H1 (cell line): ENCODE measurements around the gene DEPP1. TPM values are rescaled to one million over a fixed set of nuclear protein-coding genes. Genes with fewer than 3 reads are reported as not detected.

Source experiments
- CTCF ChIA-PET: fragments of 300-600 bp; sonication (Branson Sonifier 250); formaldehyde crosslinking; loops from one replicate; lab custom pipeline; 2021; ENCODE audit not compliant: partially characterized antibody; lab: Charles Lee
- POLR2A ChIA-PET: fragments of 300-600 bp; sonication (Branson Sonifier 250); formaldehyde crosslinking; loops from one replicate; lab custom pipeline; 2021; ENCODE audit warnings: inconsistent platforms; ENCODE audit not compliant: partially characterized antibody; lab: Charles Lee
- DNase-seq, 2 experiments: peaks; one replicate each; pipeline versions ENCODE4 v3.0.0 to v3.0.0-alpha.2; 2010 to 2022; ENCODE audit warnings: low spot score in 2 of 2, low read depth in 1 of 2, mixed read lengths in 1 of 2
- FAIRE-seq: peaks from 2 replicates; lab custom pipeline; 2011; peaks lifted over from hg19 to GRCh38; lab: Jason Lieb, UNC
- H2AFZ ChIP-seq: 2 replicates; pipeline ENCODE4 v1.8.1; 2012; ENCODE audit warnings: low read length, inconsistent platforms
- H2AK5ac ChIP-seq: 2 replicates; pipeline ENCODE4 v1.6.1; 2013; ENCODE audit warnings: low read depth, low read length
- H2BK120ac ChIP-seq: replicated peaks from 2 replicates; pipeline ENCODE3; 2013; ENCODE audit warnings: low read depth, low read length, inconsistent platforms
- H2BK12ac ChIP-seq: 2 replicates; pipeline ENCODE4 v1.6.1; 2013; ENCODE audit warnings: low read depth, low read length
- H2BK15ac ChIP-seq: 2 replicates; pipeline ENCODE4 v1.6.1; 2013; ENCODE audit warnings: low read length
- H2BK20ac ChIP-seq: 2 replicates; pipeline ENCODE4 v1.6.1; 2013; ENCODE audit warnings: low read length
- H2BK5ac ChIP-seq: 2 replicates; pipeline ENCODE4 v1.6.1; 2013; ENCODE audit warnings: low read depth, low read length
- H3K14ac ChIP-seq: 2 replicates; pipeline ENCODE4 v1.6.1; 2013; ENCODE audit warnings: inconsistent platforms; ENCODE audit not compliant: insufficient read length
- H3K18ac ChIP-seq: 2 replicates; pipeline ENCODE4 v1.6.1; 2013; ENCODE audit warnings: low read length; ENCODE audit errors: extremely low read depth
- H3K23ac ChIP-seq: 2 replicates; pipeline ENCODE4 v1.6.1; 2013; ENCODE audit warnings: inconsistent platforms; ENCODE audit not compliant: insufficient read length
- H3K23me2 ChIP-seq: 2 replicates; pipeline ENCODE4 v1.6.1; 2013; ENCODE audit warnings: low read depth, low read length
- H3K27ac ChIP-seq: 2 replicates; pipeline ENCODE4 v1.6.1; 2011; ENCODE audit warnings: low read depth, low read length, inconsistent platforms
- H3K27me3 ChIP-seq, 4 experiments: replicated peaks in 1 of 4; 1 replicate in 1 of 4; 2 replicates in 3 of 4; pipeline versions ENCODE4 v1.6.1 to v1.8.1; 2011 to 2013; ENCODE audit warnings: low read length in 3 of 4, mild to moderate bottlenecking in 3 of 4, inconsistent platforms in 2 of 4, mixed read lengths in 2 of 4, moderate library complexity in 1 of 4; ENCODE audit not compliant: control insufficient read depth in 3 of 4, insufficient read depth in 3 of 4; ENCODE audit errors: extremely low read depth in 1 of 4
- H3K36me3 ChIP-seq, 4 experiments: 2 replicates each; pipeline versions ENCODE4 v1.6.1 to v1.8.1; 2011 to 2013; ENCODE audit warnings: mild to moderate bottlenecking in 4 of 4, low read length in 3 of 4, moderate library complexity in 2 of 4, control low read depth in 1 of 4, inconsistent platforms in 1 of 4; ENCODE audit not compliant: insufficient read depth in 4 of 4, control insufficient read depth in 2 of 4
- H3K4ac ChIP-seq: replicated peaks from 2 replicates; pipeline ENCODE3; 2013; ENCODE audit warnings: low read length, low read depth, mixed read lengths, inconsistent platforms; ENCODE audit not compliant: insufficient read length
- H3K4me1 ChIP-seq, 4 experiments: replicated peaks in 1 of 4; 1 replicate in 1 of 4; 2 replicates in 3 of 4; pipeline versions ENCODE4 v1.6.1 to v1.8.1; 2011 to 2013; ENCODE audit warnings: low read length in 3 of 4, inconsistent platforms in 2 of 4, mixed read lengths in 1 of 4; ENCODE audit not compliant: insufficient read depth in 4 of 4, control insufficient read depth in 3 of 4
- H3K4me2 ChIP-seq, 2 experiments: 2 replicates each; pipeline versions ENCODE4 v1.6.1 to v1.8.1; 2011 to 2013; ENCODE audit warnings: low read depth in 2 of 2, low read length in 2 of 2, control low read depth in 1 of 2, inconsistent platforms in 1 of 2, mild to moderate bottlenecking in 1 of 2; ENCODE audit not compliant: insufficient read depth in 1 of 2
- H3K4me3 ChIP-seq, 4 experiments: fragments of 200-600, 300-600 bp in 1 of 4; sonication (generic), shearing (Covaris generic), sonication (Bioruptor Twin) in 1 of 4; 2 replicates each; pipeline versions ENCODE4 v1.5.1 to v1.8.1; 2011 to 2016; ENCODE audit warnings: low read length in 4 of 4, low read depth in 3 of 4, control low read depth in 2 of 4, inconsistent platforms in 2 of 4, mild to moderate bottlenecking in 2 of 4, mixed read lengths in 1 of 4, moderate library complexity in 1 of 4; ENCODE audit not compliant: insufficient read depth in 2 of 4; ENCODE audit errors: extremely low read depth in 1 of 4
- H3K56ac ChIP-seq: replicated peaks from 2 replicates; pipeline ENCODE3; 2013; ENCODE audit warnings: low read depth, mild to moderate bottlenecking, mixed read lengths, low read length, inconsistent platforms; ENCODE audit not compliant: insufficient read length
- H3K79me1 ChIP-seq: 2 replicates; pipeline ENCODE4 v1.6.1; 2013; ENCODE audit warnings: low read depth, low read length, control low read depth
- H3K79me2 ChIP-seq, 2 experiments: 2 replicates each; pipeline versions ENCODE4 v1.6.1 to v1.8.1; 2012 to 2013; ENCODE audit warnings: low read length in 2 of 2, mild to moderate bottlenecking in 2 of 2, inconsistent platforms in 1 of 2; ENCODE audit not compliant: insufficient read depth in 2 of 2, control insufficient read depth in 1 of 2
- H3K9ac ChIP-seq, 4 experiments: replicated peaks in 1 of 4; 1 replicate in 1 of 4; 2 replicates in 3 of 4; pipeline versions ENCODE4 v1.6.1 to v1.8.1; 2011 to 2013; ENCODE audit warnings: low read depth in 3 of 4, low read length in 3 of 4, control low read depth in 2 of 4, mild to moderate bottlenecking in 2 of 4, moderate library complexity in 2 of 4, inconsistent platforms in 1 of 4; ENCODE audit errors: extremely low read depth in 1 of 4
- H3K9me3 ChIP-seq, 2 experiments: 2 replicates each; pipeline versions ENCODE4 v1.6.1 to v1.8.1; 2012 to 2013; ENCODE audit warnings: mild to moderate bottlenecking in 2 of 2, moderate library complexity in 2 of 2, control low read depth in 1 of 2, inconsistent platforms in 1 of 2, low read depth in 1 of 2, low read length in 1 of 2, mixed read lengths in 1 of 2; ENCODE audit not compliant: insufficient read depth in 2 of 2
- H4K20me1 ChIP-seq, 2 experiments: replicated peaks in 1 of 2; 2 replicates each; pipeline versions ENCODE3 to v1.8.1; 2011 to 2013; ENCODE audit warnings: inconsistent platforms in 2 of 2, low read length in 2 of 2, mild to moderate bottlenecking in 1 of 2; ENCODE audit not compliant: insufficient read depth in 2 of 2, control insufficient read depth in 1 of 2
- H4K5ac ChIP-seq: 2 replicates; pipeline ENCODE4 v1.6.1; 2013; ENCODE audit warnings: low read length, low read depth, mixed read lengths, inconsistent platforms; ENCODE audit not compliant: insufficient read length
- H4K8ac ChIP-seq: 2 replicates; pipeline ENCODE4 v1.8.0; 2013; ENCODE audit warnings: mild to moderate bottlenecking, moderate library complexity, low read length, inconsistent platforms; ENCODE audit not compliant: insufficient read depth; ENCODE audit errors: extremely low read depth
- H4K91ac ChIP-seq: replicated peaks from 2 replicates; pipeline ENCODE3; 2013; ENCODE audit warnings: low read length, mixed read lengths, inconsistent platforms; ENCODE audit not compliant: insufficient read length
- ASH2L ChIP-seq: fragments of 200-600, 300-600 bp; sonication (generic); IDR thresholded peaks from one replicate; pipeline ENCODE4 v1.7.1; 2017; ENCODE audit warnings: low read length
- BACH1 ChIP-seq: IDR thresholded peaks from 2 replicates; pipeline ENCODE4 v1.6.1; 2012; ENCODE audit warnings: low read length, improper control_type of control experiment
- CREB1 ChIP-seq: IDR thresholded peaks from 2 replicates; pipeline ENCODE4 v1.6.1; 2012; ENCODE audit warnings: inconsistent platforms
- GTF2F1 ChIP-seq: IDR thresholded peaks from 2 replicates; pipeline ENCODE4 v1.6.1; 2012; ENCODE audit warnings: low read depth, low read length, improper control_type of control experiment, borderline replicate concordance
- JUN ChIP-seq: IDR thresholded peaks from 2 replicates; pipeline ENCODE4 v1.6.1; 2011; ENCODE audit warnings: low read depth, mild to moderate bottlenecking, improper control_type of control experiment, low read length
- MAX ChIP-seq: IDR thresholded peaks from 2 replicates; pipeline ENCODE4 v1.6.1; 2012; ENCODE audit warnings: inconsistent platforms
- PHF8 ChIP-seq: fragments of 200-600 bp; sonication (generic); conservative IDR thresholded peaks from 2 replicates; pipeline ENCODE4 v1.7.1; 2012; ENCODE audit warnings: low read depth, mild to moderate bottlenecking, inconsistent platforms, low read length, moderate library complexity
- SIN3A ChIP-seq, 2 experiments: IDR thresholded peaks in 1 of 2; conservative IDR thresholded peaks in 1 of 2; 2 replicates each; pipeline ENCODE4 v1.6.1; 2011 to 2012; ENCODE audit warnings: low read length in 2 of 2, improper control_type of control experiment in 1 of 2, low read depth in 1 of 2, mild to moderate bottlenecking in 1 of 2
- SRF ChIP-seq: IDR thresholded peaks from 2 replicates; pipeline ENCODE4 v1.6.1; 2011; ENCODE audit warnings: mild to moderate bottlenecking, low read depth, low read length, moderate library complexity
- TBP ChIP-seq: IDR thresholded peaks from 2 replicates; pipeline ENCODE4 v1.6.1; 2011; ENCODE audit warnings: low read depth, low read length, improper control_type of control experiment
- YY1 ChIP-seq: IDR thresholded peaks from 2 replicates; pipeline ENCODE4 v1.6.1; 2011; ENCODE audit warnings: low read depth, mild to moderate bottlenecking, low read length
- polyA plus RNA-seq, 7 experiments: library from polyadenylated mRNA; depleted of rRNA in 3 of 7; stranded (reverse) in 5 of 7; unstranded in 2 of 7; fragments of >200 nt in 5 of 7; fragments of 200-250 nt in 2 of 7; gene quantifications; 1 replicate in 5 of 7; 2 replicates in 1 of 7; 4 replicates in 1 of 7; pipeline versions ENCODE4 v1.2.1 to v1.2.3, GENCODE V29; 2011 to 2013; ENCODE audit warnings: missing spikeins in 2 of 7, mixed read lengths in 2 of 7
- total RNA-seq: library from RNA; stranded (reverse); fragmentation: NEBNext Ultra II Directional; extraction: Animal tissue kit (Norgen Biotek cat#: 25700); gene quantifications from 2 replicates; pipeline ENCODE4 v1.2.1, GENCODE V29; 2021
- TF ChIP-seq, protein P1 (sequence below): IDR thresholded peaks from 2 replicates; pipeline ENCODE4 v1.6.1; 2012; ENCODE audit warnings: low read length, inconsistent platforms

The DEPP1 gene
- total and polyA plus RNA-seq, 2 of the 8 experiments (the other 6 are each of a cell fraction or from before 2014, with no cell fraction given) = 0.67 to 4.5 TPM

DNA sequence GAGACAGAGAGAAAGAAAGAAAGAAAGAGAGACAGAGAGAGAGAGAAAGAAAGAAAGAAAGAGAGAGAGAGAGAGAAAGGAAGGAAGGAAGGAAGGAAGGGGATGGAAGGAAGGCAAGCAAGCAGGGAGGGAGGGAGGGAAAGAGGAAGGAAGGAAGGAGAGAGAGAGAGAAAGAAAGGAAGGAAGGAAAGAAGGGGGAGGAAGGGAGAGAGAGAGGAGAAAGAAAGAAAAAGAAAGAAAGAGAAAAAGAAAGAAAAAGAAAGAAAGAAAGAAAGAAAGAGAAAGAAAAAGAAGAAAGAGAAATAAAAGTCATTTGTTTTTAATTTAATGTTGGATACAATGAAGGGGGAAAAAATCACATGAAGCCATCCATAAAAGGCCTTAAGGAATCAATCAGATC is 23.6 kb downstream of the DEPP1 start:
- Histone ChIP-seq H3K23me2 (peaks cover 8% of the 10 kb centered on the region), H3K4me3 (no peak overlapping the region), H3K14ac (no peak overlapping the region), H3K27me3 (peaks cover 0 to under 1% (median 0%) of the 10 kb centered on the region in 4 experiments; a peak in 3 of 7 replicates), H4K8ac (no peak overlapping the region), H2BK5ac (no peak overlapping the region), H4K20me1 (no peaks in the 10 kb centered on the region), H3K4me1 (peaks cover 0 to 10% (median 2%) of the 10 kb centered on the region in 4 experiments; a peak in 3 of 7 replicates), H2BK20ac (no peak overlapping the region), H2AFZ (no peak overlapping the region), H4K5ac (no peak overlapping the region), H2BK12ac (no peak overlapping the region), H3K18ac (no peak overlapping the region), H3K4me2 (no peak overlapping the region), H3K9ac (no peak overlapping the region), H3K36me3 (no peaks in the 10 kb centered on the region), H2BK15ac (no peak overlapping the region), H3K9me3 (no peaks in the 10 kb centered on the region), H3K4ac (no peak overlapping the region), H3K23ac (no peak overlapping the region), H3K79me2 (no peaks in the 10 kb centered on the region), H3K27ac (no peak overlapping the region), H2BK120ac (no peak overlapping the region), H2AK5ac (no peak overlapping the region), H3K79me1 (no peaks in the 10 kb centered on the region), H4K91ac (no peak overlapping the region), H3K56ac (no peak overlapping the region)
- ChIA-PET POLR2A (no interaction called here), CTCF (interaction anchor here (1.5 to 13.4 kb wide), 4 partner anchors 8 to 22 kb away, joined by 6 to 143 read pairs (median 62); no protein-coding TSS in a partner anchor)
- no peak for FAIRE-seq
- no peak for DNase-seq
- TF ChIP-seq BACH1 (no peak), CREB1 (no peak), GTF2F1 (no peak), MAX (no peak), PHF8 (no peak), JUN (no peak), YY1 (no peak), TBP (no peak), SIN3A (conservative IDR thresholded peaks at IDR 0.05 in 1 of 2, IDR thresholded peaks at IDR 0.05 in 1 of 2; ENCODE audit: low read depth in 1 of 2, low read length in 2 of 2) (no peak), ASH2L (no peak), SRF (no peak)
- TF ChIP-seq, protein P1, sequence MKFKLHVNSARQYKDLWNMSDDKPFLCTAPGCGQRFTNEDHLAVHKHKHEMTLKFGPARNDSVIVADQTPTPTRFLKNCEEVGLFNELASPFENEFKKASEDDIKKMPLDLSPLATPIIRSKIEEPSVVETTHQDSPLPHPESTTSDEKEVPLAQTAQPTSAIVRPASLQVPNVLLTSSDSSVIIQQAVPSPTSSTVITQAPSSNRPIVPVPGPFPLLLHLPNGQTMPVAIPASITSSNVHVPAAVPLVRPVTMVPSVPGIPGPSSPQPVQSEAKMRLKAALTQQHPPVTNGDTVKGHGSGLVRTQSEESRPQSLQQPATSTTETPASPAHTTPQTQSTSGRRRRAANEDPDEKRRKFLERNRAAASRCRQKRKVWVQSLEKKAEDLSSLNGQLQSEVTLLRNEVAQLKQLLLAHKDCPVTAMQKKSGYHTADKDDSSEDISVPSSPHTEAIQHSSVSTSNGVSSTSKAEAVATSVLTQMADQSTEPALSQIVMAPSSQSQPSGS = no peak
